Heart right ventricle (tissue), 16 donors: ENCODE results near the gene PRLR. TPM values are rescaled to one million over a fixed set of nuclear protein-coding genes. Genes with fewer than 3 reads are reported as not detected.

Experiments used
- ATAC-seq, 8 donors: fragments of 200-7000 bp; cut with Tn5 transposase; one replicate each; pipeline ENCODE4 v1.9.1; 2020; ENCODE audit warnings: mild to moderate bottlenecking in 8 of 8, moderate library complexity in 8 of 8, moderate number of reproducible peaks in 1 of 8
- DNase-seq, 2 donors: peaks; one replicate each; pipeline ENCODE4 v3.0.0-alpha.2; 2020
- H3K27ac ChIP-seq, 10 donors: fragments of 200-600 bp; sonication (generic) in 2 of 10; one replicate each; pipeline versions ENCODE4 v1.5.0 to v1.8.0; 2020 to 2022; ENCODE audit warnings: mild to moderate bottlenecking in 3 of 10
- H3K27me3 ChIP-seq, 7 donors: fragments of 200-600 bp; one replicate each; pipeline ENCODE4 v1.8.0; 2021 to 2022; ENCODE audit warnings: mild to moderate bottlenecking in 2 of 7
- H3K36me3 ChIP-seq, 9 donors: fragments of 200-600 bp; sonication (generic) in 1 of 9; one replicate each; pipeline versions ENCODE4 v1.5.0 to v1.8.0; 2020 to 2022; ENCODE audit warnings: mild to moderate bottlenecking in 2 of 9
- H3K4me1 ChIP-seq, 9 donors: fragments of 200-600 bp; sonication (generic) in 1 of 9; one replicate each; pipeline versions ENCODE4 v1.5.0 to v1.8.0; 2020 to 2022; ENCODE audit warnings: mild to moderate bottlenecking in 4 of 9
- H3K4me3 ChIP-seq, 10 donors: fragments of 200-600 bp; sonication (generic) in 2 of 10; one replicate each; pipeline versions ENCODE4 v1.5.0 to v1.8.0; 2020 to 2022; ENCODE audit warnings: mild to moderate bottlenecking in 7 of 10, moderate library complexity in 2 of 10
- H3K9me3 ChIP-seq, 11 donors: fragments of 200-600 bp in 10 of 11; sonication (generic) in 2 of 11; one replicate each; pipeline versions ENCODE4 v1.5.0 to v1.8.0; 2013 to 2022; ENCODE audit warnings: mild to moderate bottlenecking in 2 of 11, control low read depth in 1 of 11, moderate library complexity in 1 of 11
- WGBS, 2 donors: extraction: QIAGEN DNeasy Blood & Tissue Kit; methylation state at CpG; one replicate each; pipeline ENCODE4 v1.1.7; 2013; ENCODE audit warnings: inconsistent platforms in 1 of 2; 5-methylcytosine and 5-hydroxymethylcytosine counted together
- intact Hi-C, 10 donors: fragments of 100-400 bp; cut with DNase I; formaldehyde crosslinking; loops; one replicate each; pipeline versions ENCODE4 v1.11.1 to v1.14.2; 2022
- polyA plus RNA-seq, 2 donors: library from polyadenylated mRNA; stranded (reverse); fragments of 200-250 nt; gene quantifications; one replicate each; pipeline ENCODE4 v1.2.3, GENCODE V29; 2013
- total RNA-seq, 10 donors: library from RNA; stranded (reverse); fragmentation: NEBNext Ultra II Directional in 3 of 10; extraction: Animal tissue kit (Norgen Biotek cat#: 25700) in 3 of 10; gene quantifications; one replicate each; pipeline versions ENCODE4 v1.2.1 to v1.2.4, GENCODE V29; 2021 to 2023
- TF ChIP-seq, protein P1 (sequence below), 9 donors: fragments of 200-600 bp; sonication (generic) in 2 of 9; IDR thresholded peaks; one replicate each; pipeline versions ENCODE4 v1.5.0 to v1.8.0; 2021 to 2022; ENCODE audit warnings: antibody characterized with exemption in 9 of 9, mild to moderate bottlenecking in 5 of 9, moderate library complexity in 1 of 9
- donor health status: Arrhythmogenic right ventricular cardiomyopathy.
- donor health status: ischemic (EF 13 %, LVEDD 7.1; RV severe dilation, severe dysfunction).
- donor health status: healthy with polysubstance abuse.
- donor health status: DM: no; HTN: yes; CAD: no.
- donor health status: DM: no; HTN: no; CAD: no.
- donor health status: ischemic (EF 25% LVEDD 6.9; RV normal size, moderate dysfunction).
- donor health status: ischemic (EF 25% LVEDD 5.7; RV mildly dilated, moderate dysfunction).
- donor health status: healthy.
- donor health status: DM: yes; HTN: yes; CAD: no.
- donor health status: Ischemic cardiomyopathy.
- donor health status: ischemic (EF 35%, LVEDD 5.7; RV mildly dilated, moderate dysfunction).
- donor health status: nonischemic (EF 11% LVEDD 7.7; RV severe dilation, severe dysfunction).
- donor health status: DM: yes; HTN: yes; CAD: no.
- donor health status: PGD.
- donor health status: ischemic (EF 29% LVEDD 5.4; RV normal size, mild dysfunction).
- donor health status: nonischemic (EF 23%, LVEDD 6.1; RV moderate dilation, normal function).

PRLR gene
- total and polyA plus RNA-seq, 12 donors: 0.04 to 1.3 (median 0.47) TPM

DNA sequence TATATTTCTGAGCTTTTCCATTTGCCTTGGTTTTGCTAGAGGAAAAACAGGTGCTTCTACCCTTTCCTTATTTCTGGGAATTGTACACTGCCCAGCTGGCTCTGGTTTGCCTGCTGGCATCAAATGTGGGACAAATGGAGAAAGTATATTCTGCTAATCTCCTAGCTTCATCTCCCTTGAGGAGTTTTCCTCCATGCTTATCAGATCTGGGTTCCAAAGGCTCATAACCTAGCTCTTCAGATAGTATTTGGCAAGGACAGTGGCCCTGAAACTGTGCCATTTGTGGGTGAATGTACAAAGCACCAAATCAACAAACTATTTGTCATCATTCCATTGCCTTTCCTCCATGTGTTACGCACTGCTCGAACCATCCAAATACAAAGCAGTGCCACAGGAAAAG is 16.2 kb downstream of the PRLR start:
- Histone ChIP-seq H3K36me3 (no peaks in the 10 kb centered on the region), H3K27me3 (no peaks in the 10 kb centered on the region), H3K9me3 (no peaks in the 10 kb centered on the region), H3K4me1 (peaks cover 0 to 11% (median 0%) of the 10 kb centered on the region in 9 donors), H3K27ac (no peak overlapping the region), H3K4me3 (no peak overlapping the region)
- DNase-seq (no peak), ATAC-seq (no peak)
- TF ChIP-seq, protein P1, sequence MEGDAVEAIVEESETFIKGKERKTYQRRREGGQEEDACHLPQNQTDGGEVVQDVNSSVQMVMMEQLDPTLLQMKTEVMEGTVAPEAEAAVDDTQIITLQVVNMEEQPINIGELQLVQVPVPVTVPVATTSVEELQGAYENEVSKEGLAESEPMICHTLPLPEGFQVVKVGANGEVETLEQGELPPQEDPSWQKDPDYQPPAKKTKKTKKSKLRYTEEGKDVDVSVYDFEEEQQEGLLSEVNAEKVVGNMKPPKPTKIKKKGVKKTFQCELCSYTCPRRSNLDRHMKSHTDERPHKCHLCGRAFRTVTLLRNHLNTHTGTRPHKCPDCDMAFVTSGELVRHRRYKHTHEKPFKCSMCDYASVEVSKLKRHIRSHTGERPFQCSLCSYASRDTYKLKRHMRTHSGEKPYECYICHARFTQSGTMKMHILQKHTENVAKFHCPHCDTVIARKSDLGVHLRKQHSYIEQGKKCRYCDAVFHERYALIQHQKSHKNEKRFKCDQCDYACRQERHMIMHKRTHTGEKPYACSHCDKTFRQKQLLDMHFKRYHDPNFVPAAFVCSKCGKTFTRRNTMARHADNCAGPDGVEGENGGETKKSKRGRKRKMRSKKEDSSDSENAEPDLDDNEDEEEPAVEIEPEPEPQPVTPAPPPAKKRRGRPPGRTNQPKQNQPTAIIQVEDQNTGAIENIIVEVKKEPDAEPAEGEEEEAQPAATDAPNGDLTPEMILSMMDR (IDR thresholded peaks at IDR 0.05): no peak
- intact Hi-C loops: no loop called here
- WGBS, 2 donors: 90 to 96% methylated on average over 2 of the region's 2 CpGs

DNA sequence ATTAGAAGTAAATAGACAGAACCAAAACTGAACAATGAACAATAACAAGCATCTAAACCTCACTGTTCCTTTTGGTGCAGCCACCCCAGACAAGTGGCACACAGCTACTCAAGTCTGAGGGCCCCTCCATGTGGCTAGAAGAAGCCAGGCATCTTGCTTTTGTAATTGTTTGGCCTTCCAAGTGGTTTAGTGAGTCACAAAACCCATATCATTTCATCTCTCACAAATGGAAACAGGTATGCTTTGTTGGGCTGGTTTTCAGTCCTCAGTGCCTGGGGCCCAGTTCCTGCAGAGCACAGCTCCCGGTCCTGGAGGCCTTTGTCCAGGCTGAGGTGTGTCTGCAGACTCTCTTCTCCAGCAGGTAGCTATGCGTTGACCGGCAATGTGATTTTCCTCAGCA is 16.7 kb downstream of the PRLR start:
- DNase-seq (no peak), ATAC-seq (no peak)
- Histone ChIP-seq H3K4me3 (no peak overlapping the region), H3K27ac (no peak overlapping the region), H3K9me3 (no peaks in the 10 kb centered on the region), H3K4me1 (peaks cover 0 to 11% (median 0%) of the 10 kb centered on the region in 9 donors), H3K27me3 (no peaks in the 10 kb centered on the region), H3K36me3 (no peaks in the 10 kb centered on the region)
- TF ChIP-seq, protein P1 (IDR thresholded peaks at IDR 0.05): no peak
- whole genome bisulfite sequencing, 2 donors: 91 to 92% methylated on average over 3 of the region's 3 CpGs
- intact Hi-C loops: no loop called here

DNA sequence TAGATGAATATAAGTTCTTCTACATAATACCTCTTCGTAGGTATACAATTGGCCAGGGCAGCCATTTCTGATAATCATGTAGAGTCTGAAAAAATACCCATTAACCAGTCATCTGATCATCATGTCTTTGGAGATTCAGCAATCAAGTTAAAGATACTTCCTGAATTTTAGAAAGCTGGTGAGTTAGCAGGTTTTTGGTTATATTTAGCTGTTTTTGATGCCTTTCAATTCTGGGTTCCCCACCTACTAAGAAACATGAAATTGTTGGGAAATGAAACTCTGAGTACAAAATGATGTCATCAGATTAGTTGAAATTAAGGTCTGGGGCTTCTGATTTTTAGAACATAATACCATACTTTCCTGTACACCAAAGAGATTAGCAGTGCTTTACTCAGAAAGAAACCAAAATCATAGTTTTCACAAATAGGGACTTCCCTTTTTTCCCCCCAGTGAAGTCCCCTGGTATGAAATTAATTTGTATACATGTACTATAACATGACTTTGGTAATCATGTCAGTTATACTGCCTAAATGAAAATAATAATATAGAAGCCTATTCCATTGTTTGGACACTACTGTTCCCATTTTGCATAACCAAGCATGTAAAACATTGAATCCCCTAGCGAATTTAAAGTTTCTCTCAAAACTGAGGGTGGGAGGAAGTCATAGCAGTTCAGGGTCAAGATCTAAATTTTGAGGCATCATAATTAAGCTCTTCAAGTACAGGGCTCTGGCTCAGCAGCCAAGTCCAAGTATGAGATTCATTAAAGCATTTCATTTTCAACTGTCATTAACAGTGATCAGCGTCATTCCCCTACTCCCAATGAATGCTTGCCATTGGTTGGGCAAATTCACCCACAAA is 17.9 kb downstream of the PRLR start:
- Histone ChIP-seq H3K27me3 (no peaks in the 10 kb centered on the region), H3K4me1 (peaks cover 0 to 11% (median 0%) of the 10 kb centered on the region in 9 donors), H3K9me3 (no peaks in the 10 kb centered on the region), H3K36me3 (no peaks in the 10 kb centered on the region), H3K4me3 (no peak overlapping the region), H3K27ac (no peak overlapping the region)
- DNase-seq (no peak), ATAC-seq (no peak)
- WGBS, 2 donors: 55 to 79% methylated on average over 3 of the region's 3 CpGs
- TF ChIP-seq, protein P1 (IDR thresholded peaks at IDR 0.05): no peak
- intact Hi-C loops: no loop called here

DNA sequence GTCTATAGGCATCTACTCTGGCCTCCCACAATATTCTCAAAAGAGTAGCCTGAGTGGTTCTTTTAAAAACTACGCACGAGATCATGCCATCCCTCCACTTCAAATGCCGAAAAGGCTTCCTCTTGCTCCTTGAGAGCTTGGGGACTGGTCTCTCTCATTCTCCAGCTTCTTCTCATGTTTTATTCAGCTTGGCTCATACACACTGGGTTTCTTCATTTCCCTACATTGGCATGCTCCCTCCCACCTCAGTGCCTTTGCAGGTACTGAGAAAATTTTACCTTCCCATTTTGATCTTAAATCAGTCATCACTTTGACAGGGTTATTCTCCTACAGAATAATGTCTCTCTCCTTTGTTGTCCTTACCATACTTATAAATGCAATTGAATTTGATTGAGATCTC is 20.4 kb downstream of the PRLR start:
- 95% methylated on average over 3 of the region's 3 CpGs for WGBS, 2 donors
- no peaks in the 10 kb centered on the region for H3K9me3 ChIP-seq
- peaks cover 0 to 11% (median 0%) of the 10 kb centered on the region in 9 donors for H3K4me1 ChIP-seq
- H3K36me3 ChIP-seq: no peaks in the 10 kb centered on the region
- H3K4me3 ChIP-seq: no peak overlapping the region
- TF ChIP-seq, protein P1 (IDR thresholded peaks at IDR 0.05): no peak
- no peaks in the 10 kb centered on the region for H3K27me3 ChIP-seq
- ATAC-seq (no peak), DNase-seq (no peak)
- intact Hi-C loops: no loop called here
- H3K27ac ChIP-seq: no peak overlapping the region
